ENCODE data around the gene PROX2.

PROX2 gene

DNA sequence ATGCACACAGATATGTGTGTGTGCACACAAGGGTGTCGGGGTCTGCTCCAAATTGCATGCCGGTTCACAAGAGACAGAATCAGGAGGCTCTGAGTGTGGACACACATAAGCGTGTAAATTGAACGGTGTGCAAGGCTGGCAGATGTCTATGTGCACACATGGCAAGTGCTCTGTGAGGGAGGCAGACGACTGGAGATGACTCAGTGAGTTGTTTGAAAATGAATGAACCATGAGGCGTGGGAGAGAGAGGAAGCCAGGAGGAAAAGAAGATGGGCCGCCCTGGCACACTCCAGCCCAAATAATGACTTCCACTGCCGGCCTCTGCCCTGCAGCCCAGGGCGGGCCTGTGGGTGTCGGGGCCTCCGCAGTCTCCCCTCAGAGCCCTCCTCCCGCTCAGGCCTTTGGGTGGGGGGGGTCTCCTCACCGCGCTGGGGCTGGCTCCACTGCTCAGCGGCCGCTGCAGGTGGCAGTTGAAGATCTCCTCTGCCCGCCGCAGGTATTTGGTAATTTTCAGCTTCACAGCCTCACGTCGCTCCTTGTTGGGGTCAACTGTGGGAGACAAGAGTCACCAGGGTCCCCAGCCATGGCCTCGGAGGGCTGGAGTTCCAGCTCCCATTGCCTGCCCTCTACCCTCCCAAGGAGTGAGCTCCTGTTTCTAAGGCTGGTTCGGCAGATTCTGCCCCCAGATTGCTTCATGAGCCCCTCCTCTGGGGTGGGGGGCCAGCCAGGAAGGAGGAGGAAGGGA lies 43.6 kb upstream of the PROX2 start:
- no peak for TF ChIP-seq GABPA (IDR thresholded peaks at IDR 0.05; ENCODE audit: low read depth)
- TF ChIP-seq SPI1 (IDR thresholded peaks at IDR 0.05; ENCODE audit: borderline replicate concordance, low read depth) = no peak
- no peak for TF ChIP-seq POLR2AphosphoS5 (IDR thresholded peaks at IDR 0.05; ENCODE audit: low read depth)
- TF ChIP-seq, protein P1, sequence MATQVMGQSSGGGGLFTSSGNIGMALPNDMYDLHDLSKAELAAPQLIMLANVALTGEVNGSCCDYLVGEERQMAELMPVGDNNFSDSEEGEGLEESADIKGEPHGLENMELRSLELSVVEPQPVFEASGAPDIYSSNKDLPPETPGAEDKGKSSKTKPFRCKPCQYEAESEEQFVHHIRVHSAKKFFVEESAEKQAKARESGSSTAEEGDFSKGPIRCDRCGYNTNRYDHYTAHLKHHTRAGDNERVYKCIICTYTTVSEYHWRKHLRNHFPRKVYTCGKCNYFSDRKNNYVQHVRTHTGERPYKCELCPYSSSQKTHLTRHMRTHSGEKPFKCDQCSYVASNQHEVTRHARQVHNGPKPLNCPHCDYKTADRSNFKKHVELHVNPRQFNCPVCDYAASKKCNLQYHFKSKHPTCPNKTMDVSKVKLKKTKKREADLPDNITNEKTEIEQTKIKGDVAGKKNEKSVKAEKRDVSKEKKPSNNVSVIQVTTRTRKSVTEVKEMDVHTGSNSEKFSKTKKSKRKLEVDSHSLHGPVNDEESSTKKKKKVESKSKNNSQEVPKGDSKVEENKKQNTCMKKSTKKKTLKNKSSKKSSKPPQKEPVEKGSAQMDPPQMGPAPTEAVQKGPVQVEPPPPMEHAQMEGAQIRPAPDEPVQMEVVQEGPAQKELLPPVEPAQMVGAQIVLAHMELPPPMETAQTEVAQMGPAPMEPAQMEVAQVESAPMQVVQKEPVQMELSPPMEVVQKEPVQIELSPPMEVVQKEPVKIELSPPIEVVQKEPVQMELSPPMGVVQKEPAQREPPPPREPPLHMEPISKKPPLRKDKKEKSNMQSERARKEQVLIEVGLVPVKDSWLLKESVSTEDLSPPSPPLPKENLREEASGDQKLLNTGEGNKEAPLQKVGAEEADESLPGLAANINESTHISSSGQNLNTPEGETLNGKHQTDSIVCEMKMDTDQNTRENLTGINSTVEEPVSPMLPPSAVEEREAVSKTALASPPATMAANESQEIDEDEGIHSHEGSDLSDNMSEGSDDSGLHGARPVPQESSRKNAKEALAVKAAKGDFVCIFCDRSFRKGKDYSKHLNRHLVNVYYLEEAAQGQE (IDR thresholded peaks at IDR 0.05; ENCODE audit: insufficient replicate concordance, low read depth) = no peak
- TF ChIP-seq, protein P2, sequence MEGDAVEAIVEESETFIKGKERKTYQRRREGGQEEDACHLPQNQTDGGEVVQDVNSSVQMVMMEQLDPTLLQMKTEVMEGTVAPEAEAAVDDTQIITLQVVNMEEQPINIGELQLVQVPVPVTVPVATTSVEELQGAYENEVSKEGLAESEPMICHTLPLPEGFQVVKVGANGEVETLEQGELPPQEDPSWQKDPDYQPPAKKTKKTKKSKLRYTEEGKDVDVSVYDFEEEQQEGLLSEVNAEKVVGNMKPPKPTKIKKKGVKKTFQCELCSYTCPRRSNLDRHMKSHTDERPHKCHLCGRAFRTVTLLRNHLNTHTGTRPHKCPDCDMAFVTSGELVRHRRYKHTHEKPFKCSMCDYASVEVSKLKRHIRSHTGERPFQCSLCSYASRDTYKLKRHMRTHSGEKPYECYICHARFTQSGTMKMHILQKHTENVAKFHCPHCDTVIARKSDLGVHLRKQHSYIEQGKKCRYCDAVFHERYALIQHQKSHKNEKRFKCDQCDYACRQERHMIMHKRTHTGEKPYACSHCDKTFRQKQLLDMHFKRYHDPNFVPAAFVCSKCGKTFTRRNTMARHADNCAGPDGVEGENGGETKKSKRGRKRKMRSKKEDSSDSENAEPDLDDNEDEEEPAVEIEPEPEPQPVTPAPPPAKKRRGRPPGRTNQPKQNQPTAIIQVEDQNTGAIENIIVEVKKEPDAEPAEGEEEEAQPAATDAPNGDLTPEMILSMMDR (IDR thresholded peaks at IDR 0.05; ENCODE audit: insufficient read depth, low read length) = no peak
- Histone ChIP-seq H3K27ac (replicated peaks) (no peak overlapping the region), H3K4me3 (replicated peaks; ENCODE audit: insufficient read depth, low read length) (no peak overlapping the region), H3K27me3 (ENCODE audit: insufficient read depth, poor library complexity, severe bottlenecking) (no peaks in the 10 kb centered on the region)
- no peak for DNase-seq (ENCODE audit: low read depth in 1 of 2, low spot score in 1 of 2)

DNA sequence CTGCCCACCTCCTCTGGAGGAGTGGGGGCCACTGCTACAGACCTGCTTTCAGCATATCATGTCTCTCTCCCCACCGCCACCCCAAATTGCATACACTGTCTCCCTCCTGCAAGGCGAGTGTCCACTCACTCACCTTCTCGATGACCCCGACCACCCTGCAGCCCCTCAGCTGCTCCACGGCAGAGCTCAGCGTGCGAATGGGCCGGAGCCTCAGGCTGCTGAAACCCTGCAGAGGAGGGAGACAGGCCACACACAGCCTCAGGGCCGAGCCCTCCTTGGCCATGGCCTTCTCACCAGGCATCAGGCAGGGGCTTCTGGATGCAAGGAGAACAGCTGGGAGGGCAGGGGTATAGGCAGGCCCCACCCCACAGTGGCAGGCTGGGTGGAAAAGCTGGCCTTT lies 42.4 kb upstream of the PROX2 start:
- Histone ChIP-seq H3K4me3 (replicated peaks; ENCODE audit: insufficient read depth, low read length) (no peak overlapping the region), H3K27ac (replicated peaks) (no peak overlapping the region), H3K27me3 (ENCODE audit: insufficient read depth, poor library complexity, severe bottlenecking) (no peaks in the 10 kb centered on the region)
- DNase-seq (ENCODE audit: low read depth in 1 of 2, low spot score in 1 of 2) = no peak
- TF ChIP-seq, protein P2 (IDR thresholded peaks at IDR 0.05; ENCODE audit: insufficient read depth, low read length) = no peak
- TF ChIP-seq GABPA (IDR thresholded peaks at IDR 0.05; ENCODE audit: low read depth) (no peak), SPI1 (IDR thresholded peaks at IDR 0.05; ENCODE audit: borderline replicate concordance, low read depth) (no peak), POLR2AphosphoS5 (IDR thresholded peaks at IDR 0.05; ENCODE audit: low read depth) (no peak)
- TF ChIP-seq, protein P1 (IDR thresholded peaks at IDR 0.05; ENCODE audit: insufficient replicate concordance, low read depth) = no peak

DNA sequence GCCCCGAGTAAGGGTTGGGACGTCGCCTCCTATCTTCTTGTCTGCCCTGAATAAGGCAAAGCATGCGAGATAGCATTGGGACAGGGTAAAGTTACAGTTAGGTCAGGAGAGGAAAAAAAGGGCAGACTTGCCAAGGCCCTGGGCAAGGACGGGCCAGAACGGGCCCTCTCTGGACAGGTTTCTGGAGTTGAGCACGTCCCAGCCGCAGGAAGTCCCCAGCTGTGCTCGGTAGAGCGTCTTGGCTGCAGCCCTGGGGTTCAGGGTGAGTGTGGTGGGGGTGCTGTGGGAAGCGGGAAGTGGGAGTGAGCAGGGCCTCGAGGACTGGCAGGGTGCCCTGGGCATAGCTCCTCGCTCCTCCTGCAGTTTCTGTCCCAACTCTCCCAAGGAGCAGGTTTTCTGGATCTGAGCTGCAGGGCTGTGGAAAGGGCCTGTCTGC lies 41.7 kb upstream of the PROX2 start:
- no peak overlapping the region for H3K4me3 ChIP-seq (replicated peaks; ENCODE audit: insufficient read depth, low read length)
- no peak for DNase-seq (ENCODE audit: low read depth in 1 of 2, low spot score in 1 of 2)
- TF ChIP-seq GABPA (IDR thresholded peaks at IDR 0.05; ENCODE audit: low read depth) (no peak), POLR2AphosphoS5 (IDR thresholded peaks at IDR 0.05; ENCODE audit: low read depth) (no peak), SPI1 (IDR thresholded peaks at IDR 0.05; ENCODE audit: borderline replicate concordance, low read depth) (no peak)
- TF ChIP-seq, protein P2 (IDR thresholded peaks at IDR 0.05; ENCODE audit: insufficient read depth, low read length) = no peak
- TF ChIP-seq, protein P1 (IDR thresholded peaks at IDR 0.05; ENCODE audit: insufficient replicate concordance, low read depth) = no peak
- no peaks in the 10 kb centered on the region for H3K27me3 ChIP-seq (ENCODE audit: insufficient read depth, poor library complexity, severe bottlenecking)
- no peak overlapping the region for H3K27ac ChIP-seq (replicated peaks)

All from HL-60 (cell line).